Mucosa of descending colon (tissue), 3 donors: ENCODE data around the gene TRAF3. TPM values are rescaled to one million over a fixed set of nuclear protein-coding genes. Genes with fewer than 3 reads are reported as not detected.

Experiments
- ATAC-seq: fragments of 200-7000 bp; cut with Tn5 transposase; one replicate; pipeline ENCODE4 v1.9.1; 2020; ENCODE audit warnings: mild to moderate bottlenecking, moderate library complexity
- DNase-seq, 3 donors: peaks; one replicate each; pipeline ENCODE4 v3.0.0-alpha.2; 2020
- H3K36me3 ChIP-seq: fragments of 200-600 bp; one replicate; pipeline ENCODE4 v1.8.0; 2021; ENCODE audit warnings: low read depth, mild to moderate bottlenecking
- H3K4me1 ChIP-seq: fragments of 200-600 bp; one replicate; pipeline ENCODE4 v1.8.0; 2021; ENCODE audit warnings: low read depth, mild to moderate bottlenecking
- H3K4me3 ChIP-seq: fragments of 200-600 bp; one replicate; pipeline ENCODE4 v1.8.0; 2021; ENCODE audit warnings: mild to moderate bottlenecking
- H3K9me3 ChIP-seq: fragments of 200-600 bp; one replicate; pipeline ENCODE4 v1.8.0; 2021; ENCODE audit warnings: mild to moderate bottlenecking
- CTCF ChIP-seq: fragments of 200-600 bp; IDR thresholded peaks from one replicate; pipeline ENCODE4 v1.8.0; 2022; ENCODE audit warnings: antibody characterized with exemption, mild to moderate bottlenecking
- intact Hi-C, 2 donors: fragments of 100-400 bp; cut with DNase I in 1 of 2; cut with micrococcal nuclease in 1 of 2; formaldehyde crosslinking; loops; one replicate each; pipeline versions ENCODE4 v1.11.0 to v1.11.1; 2022; cut with DNase I, micrococcal nuclease
- total RNA-seq, 3 donors: library from RNA; stranded (reverse); fragmentation: NEBNext Ultra II Directional in 2 of 3; extraction: Animal tissue kit (Norgen Biotek cat#: 25700) in 2 of 3; gene quantifications; one replicate each; pipeline versions ENCODE4 v1.2.1 to v1.2.4, GENCODE V29; 2021 to 2023
- donor health status: DM: no; HTN: no; CAD: no; lungs with moderate emphysema.
- donor health status: DM: no; HTN: no; CAD: no.
- donor health status: DM: no; HTN: yes; CAD: no.

The TRAF3 gene
- total RNA-seq, 3 donors from 2014 or later, result 20.9 to 36.0 (median 21.3) TPM

GRCh38 chr14:102903889-102904512 is 126.8 kb downstream of the TRAF3 start:
- no peak for TF ChIP-seq CTCF
- no peak for DNase-seq
- intact Hi-C loops, result no loop called here
- Histone ChIP-seq H3K4me1 (no peaks in the 10 kb centered on the region), H3K4me3 (no peak overlapping the region), H3K36me3 (no peaks in the 10 kb centered on the region), H3K9me3 (no peaks in the 10 kb centered on the region)
- no peak for ATAC-seq

- H3K4me3 ChIP-seq, result no peak overlapping the region
- H3K36me3 ChIP-seq, result no peaks in the 10 kb centered on the region
- ATAC-seq (no peak), DNase-seq (no peak)
- H3K9me3 ChIP-seq, result no peaks in the 10 kb centered on the region
- intact Hi-C loops, result no loop called here
- no peak for TF ChIP-seq CTCF
- no peaks in the 10 kb centered on the region for H3K4me1 ChIP-seq
These were observed 128.2 kb downstream of the TRAF3 start for GRCh38 chr14:102905116-102906108.

- ATAC-seq (no peak), DNase-seq (peak in 1 of 3 donors; percentile 17)
- H3K4me3 ChIP-seq, result no peak overlapping the region
- H3K4me1 ChIP-seq, result no peaks in the 10 kb centered on the region
- intact Hi-C loops, result no loop called here
- H3K9me3 ChIP-seq, result no peaks in the 10 kb centered on the region
- H3K36me3 ChIP-seq, result no peaks in the 10 kb centered on the region
- no peak for TF ChIP-seq CTCF
These were observed 129.5 kb downstream of the TRAF3 start for GRCh38 chr14:102906616-102907302.

- DNase-seq (peak in 1 of 3 donors; percentile 19), ATAC-seq (no peak)
- intact Hi-C loops, result no loop called here
- Histone ChIP-seq H3K36me3 (no peaks in the 10 kb centered on the region), H3K4me3 (no peak overlapping the region), H3K9me3 (no peaks in the 10 kb centered on the region), H3K4me1 (no peaks in the 10 kb centered on the region)
- no peak for TF ChIP-seq CTCF
These were observed 130.1 kb downstream of the TRAF3 start for GRCh38 chr14:102907303-102907844.

- H3K4me3 ChIP-seq, result no peak overlapping the region
- intact Hi-C loops, result no loop called here
- H3K4me1 ChIP-seq, result no peaks in the 10 kb centered on the region
- no peaks in the 10 kb centered on the region for H3K9me3 ChIP-seq
- DNase-seq, result peak in 1 of 3 donors; percentile 21
- no peaks in the 10 kb centered on the region for H3K36me3 ChIP-seq
- no peak for ATAC-seq
- TF ChIP-seq CTCF, result no peak
These were observed 130.9 kb downstream of the TRAF3 start for GRCh38 chr14:102907980-102908730.
